ENCODE results near the gene LAMA5.

Gene LAMA5

DNA sequence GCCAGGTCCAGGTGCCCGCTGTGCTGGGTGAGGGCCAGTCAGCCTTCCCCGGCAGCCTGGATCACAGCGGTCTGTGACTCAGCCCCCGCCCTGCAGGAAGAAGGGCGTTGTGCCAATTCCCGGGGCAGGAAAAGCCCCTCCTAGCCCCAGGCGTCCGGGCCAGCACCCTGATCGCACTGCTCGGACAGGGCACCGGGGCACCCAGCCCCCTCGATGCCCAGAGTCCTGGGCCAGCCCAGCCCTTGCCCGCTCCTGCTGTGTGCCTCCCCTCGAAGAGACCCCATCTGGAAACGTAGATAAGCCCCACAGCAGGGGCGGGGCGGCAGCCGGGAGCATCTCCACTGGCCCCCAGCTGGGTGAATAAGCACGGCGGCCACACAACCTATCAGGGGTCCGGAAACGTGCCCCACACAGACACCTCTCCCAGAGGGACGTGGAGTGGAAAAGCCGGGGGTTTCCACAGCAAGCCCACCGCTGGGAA lies 9.9 kb downstream of the LAMA5 start:
- no peak for DNase-seq (ENCODE audit: low spot score)

DNA sequence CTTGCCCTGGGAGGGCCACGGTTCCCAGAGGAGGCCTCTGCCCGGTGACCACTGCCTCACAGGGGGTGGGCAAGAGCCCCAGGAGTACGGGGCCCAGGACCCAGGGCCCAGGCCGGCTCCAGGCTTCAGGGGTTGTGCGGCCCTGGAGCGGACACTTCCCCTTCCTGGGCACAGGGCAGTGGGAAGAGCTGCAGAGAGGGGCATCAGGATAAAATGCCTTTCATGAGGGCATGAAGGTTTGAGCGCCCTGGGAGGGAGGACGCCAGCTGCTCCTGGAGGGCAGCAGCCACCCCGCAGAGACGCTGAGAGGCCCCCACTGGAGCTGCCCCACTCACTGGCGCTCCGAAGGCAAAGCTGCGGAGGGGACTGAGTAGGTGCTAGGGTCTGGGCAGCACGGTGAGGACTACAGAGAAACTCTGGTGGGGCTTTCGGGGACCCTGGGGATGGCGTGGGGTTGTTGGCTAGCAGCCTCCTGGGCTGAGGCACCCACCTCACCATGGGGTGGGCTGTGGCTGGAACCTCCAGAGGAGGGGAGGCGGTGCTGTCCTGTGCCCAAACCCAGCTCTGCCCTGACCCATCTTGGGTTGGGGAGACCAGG lies 10.4 kb downstream of the LAMA5 start:
- no peak for DNase-seq (ENCODE audit: low spot score)

DNA sequence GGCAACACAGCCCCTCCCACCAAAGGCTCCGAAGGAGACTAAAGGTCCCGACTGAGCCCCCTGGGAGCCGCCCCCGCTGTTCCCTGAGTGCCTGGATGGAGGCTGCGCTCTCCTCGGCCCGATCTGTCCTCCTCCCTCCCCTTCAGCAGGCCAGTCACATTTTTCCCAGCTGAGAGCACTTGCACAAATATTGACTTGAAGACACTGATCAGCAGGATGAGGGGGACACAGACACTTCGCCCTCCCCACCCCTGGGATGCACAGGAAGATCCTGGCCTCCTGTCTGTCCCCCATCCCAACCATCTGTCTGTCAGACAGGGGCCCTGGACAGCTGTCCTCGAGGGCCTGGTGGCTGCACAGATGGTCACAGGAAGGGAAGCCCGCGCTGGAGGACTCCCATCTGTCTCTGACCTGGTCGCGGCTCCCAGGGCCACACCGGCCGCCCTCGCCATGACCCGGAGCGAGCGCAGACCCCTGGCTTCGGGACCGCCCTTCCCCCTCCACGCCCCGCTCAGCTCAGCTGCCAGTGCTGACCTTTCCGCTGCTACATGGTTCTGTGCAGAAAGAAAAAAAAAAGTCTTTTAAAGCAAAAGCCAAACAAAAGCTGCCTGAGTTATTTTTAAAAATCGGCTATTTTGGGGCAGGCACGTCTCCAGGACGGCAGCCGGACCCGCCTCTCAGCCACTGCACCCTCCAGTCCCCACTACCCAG lies 11.1 kb downstream of the LAMA5 start:
- DNase-seq (ENCODE audit: low spot score): no peak

DNA sequence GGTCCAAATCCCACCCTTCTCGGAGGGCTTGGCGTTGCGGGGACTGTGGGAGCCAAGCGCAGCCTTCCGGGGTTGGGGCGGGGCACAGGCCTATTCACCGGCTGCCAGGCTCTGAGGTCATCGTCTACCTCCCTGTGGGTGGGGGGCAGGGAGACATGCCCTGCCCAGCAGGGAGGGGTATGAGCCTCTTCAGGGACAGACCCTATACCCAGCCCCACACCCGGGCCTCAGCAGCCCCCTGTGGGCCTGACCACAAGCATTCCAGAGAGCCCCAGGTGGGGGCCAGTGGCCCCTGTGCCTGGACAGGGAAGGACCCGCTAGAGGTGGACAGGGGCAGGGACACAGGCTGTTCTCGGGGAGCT lies 11.6 kb downstream of the LAMA5 start:
- no peak for DNase-seq (ENCODE audit: low spot score)

DNA sequence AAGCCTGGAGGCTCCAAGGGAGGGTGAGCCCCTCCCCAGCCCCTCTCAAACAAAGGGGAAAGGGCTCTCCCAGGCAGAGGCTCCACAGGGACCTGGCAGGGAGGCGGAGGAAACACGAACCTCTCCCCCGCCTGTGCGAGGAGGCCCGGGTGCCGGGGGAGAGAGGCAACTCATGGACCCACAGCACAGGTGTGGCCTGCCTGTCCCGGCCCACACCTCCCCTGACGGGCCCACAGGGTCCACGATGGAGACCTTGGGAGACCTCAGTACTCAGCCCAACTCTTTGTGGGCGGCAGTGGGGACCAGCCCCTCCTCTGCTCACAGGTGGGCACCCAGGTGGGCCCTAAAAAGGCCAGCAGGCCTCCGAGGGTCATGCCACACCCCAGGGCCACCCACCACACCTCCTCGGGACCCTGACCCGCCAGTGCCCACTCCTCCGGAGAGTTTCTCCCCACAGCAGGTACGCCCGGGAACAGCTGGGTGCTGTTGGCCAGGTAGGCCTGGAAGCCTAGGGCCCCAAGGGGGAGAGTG lies 12.2 kb downstream of the LAMA5 start:
- DNase-seq (ENCODE audit: low spot score): no peak

DNA sequence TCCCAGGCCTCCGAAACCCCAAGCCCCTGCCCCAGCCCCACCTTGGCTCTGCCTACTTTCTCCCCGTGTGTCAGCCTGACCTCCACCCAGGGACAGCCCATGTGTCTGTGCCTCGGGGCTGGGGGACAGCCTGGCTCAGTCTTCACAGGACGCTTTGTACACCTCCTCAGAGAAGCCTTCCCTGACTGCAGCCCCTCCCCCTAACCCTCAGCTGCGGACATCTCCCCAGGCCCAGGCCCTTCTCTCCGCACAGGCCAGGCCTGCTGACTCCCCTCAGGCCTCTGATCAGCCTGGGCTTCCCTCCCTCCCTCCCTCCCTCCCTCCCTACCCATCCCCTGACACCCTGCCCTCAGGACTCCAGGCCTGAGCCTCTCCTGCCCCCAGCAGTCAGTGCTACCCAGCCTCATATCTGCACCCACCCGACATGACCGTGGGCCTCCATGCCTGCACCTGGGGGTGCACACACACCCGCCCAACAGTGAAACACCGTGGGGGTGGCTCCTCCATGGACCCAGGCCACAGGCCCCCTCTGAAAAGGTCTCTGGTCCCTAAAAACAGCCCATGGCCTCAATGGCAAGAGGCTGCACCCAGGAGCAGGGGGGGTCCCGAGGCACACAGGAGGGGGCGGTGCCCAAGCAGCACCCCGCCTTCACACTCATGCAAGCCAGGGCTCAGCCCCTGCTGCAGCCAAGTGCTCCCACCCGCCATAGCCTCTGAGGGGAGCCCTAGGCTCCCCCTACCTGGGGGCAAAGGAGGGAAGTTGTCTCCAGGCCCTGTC lies 12.9 kb downstream of the LAMA5 start:
- no peak for DNase-seq (ENCODE audit: low spot score)

DNA sequence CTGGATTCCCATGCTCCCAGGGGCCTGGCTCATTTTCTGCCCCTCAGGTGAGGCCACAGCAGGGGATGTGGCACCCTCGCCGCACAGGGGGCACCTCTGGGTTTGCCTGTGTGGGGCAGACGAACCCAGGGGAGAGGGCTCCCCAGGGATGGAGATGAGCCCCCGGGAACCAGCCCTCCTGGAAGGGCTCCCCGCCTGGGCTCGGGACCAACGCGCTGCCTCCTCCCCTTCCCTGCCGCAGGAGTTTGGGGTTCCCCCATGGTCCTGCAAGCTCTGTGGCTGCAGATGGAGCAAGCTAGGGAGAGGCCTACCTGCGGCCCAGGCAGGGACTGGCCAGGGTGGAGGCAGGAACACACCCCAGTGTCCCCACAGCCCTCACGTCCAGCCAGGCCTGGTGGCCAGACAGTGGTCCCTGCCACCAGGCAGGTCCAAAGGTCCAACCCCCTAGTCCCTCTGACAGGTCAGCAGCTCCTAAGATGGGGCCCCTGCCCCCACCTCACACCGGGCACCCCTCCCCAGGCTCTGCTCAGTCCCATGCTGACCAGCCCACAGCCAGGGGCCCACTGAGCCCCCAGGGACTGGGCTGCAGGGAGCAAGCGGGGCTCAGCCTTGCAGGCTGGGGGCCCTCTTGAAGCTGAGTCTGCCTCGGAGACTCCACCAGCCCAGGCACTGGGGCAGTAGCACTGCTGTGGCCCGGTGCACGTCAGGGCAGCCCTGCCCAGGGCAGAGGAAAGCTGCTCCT lies 13.7 kb downstream of the LAMA5 start:
- no peak for DNase-seq (ENCODE audit: low spot score)

DNA sequence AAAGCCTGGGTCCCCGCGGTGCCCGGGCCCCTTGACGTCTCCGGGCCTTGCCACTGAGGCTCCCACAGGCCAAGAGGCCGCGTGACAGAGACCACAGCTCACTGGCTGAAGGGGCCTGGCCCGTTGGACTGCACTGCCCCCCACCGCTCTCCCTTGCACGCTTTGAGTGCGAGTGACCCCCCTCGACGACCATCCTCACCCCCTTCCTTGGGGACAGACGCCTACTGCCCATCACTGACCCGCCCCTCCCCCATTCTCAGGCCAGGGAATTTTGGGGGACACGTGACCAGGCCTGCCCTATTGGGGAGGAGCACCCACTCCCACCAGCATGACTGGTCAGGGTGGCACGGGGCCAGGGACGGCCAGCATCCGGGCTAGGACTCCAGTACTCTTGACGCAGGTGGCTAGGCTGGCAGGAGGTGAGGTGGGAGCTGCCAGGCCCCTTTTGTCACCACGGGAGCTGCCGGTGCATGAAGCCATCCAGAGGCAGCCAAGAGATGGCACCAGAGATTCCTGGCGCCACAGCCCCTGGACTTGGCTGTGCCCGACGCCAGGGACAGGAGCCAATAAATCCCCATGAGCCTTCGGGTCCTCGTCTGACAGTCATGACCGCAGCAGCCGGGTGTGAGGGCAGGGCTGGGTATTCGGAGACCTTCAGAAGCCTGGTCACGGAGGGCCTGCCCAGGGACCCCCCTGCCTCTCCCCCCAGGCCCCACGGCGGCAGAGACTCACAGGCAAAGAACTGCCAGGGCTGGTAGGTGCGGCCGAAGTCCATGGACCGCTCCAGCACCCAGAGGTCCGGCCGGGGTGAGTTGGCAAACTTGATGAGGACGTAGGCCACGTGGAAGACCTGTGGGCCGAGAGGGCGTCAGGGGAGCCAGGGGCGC lies 14.5 kb downstream of the LAMA5 start:
- peak; percentile 31 for DNase-seq (ENCODE audit: low spot score)

DNA sequence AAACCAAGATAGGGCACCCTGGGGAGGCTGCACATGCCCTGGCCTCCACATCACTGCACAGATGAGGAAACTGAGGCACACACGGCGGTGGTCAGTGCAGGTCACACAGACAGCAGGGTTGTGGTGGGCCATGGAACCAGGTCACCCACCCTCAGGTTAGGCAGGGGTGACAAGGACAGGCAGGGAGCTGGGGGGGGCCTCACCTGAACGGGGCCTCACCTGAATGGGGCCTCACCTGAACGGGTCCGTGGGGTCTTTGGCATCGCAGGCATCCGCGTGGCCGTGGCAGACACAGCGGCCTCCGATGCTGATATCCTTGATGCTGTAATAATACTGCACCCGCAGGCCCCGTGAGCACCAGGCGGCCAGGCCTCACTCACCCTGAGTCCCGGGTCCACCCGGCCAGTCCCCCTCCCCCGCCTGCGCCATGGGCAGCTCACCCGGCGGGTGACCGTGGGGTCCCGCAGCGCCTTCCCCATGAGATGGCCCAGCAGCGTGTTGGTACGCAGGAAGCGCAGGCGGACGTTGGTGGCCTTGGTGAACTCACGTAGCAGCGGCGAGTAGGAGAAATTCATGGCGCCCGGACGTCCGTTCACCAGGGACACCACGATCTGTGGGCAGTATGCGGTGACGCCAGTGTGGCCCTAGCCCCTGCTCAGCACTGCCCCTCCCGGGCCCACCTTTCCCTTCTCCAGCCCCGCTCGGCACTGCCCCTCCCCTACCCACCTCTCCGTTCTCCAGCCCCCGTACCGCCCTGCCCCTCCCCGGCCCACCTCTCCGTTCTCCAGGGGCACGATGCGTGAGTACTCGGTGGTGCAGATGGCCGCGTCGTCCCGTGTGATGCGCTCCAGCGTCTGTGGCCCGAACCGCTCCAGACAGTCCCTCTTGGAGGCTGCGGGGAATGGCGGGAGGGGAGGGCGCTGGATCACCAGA lies 15.4 kb downstream of the LAMA5 start:
- DNase-seq (ENCODE audit: low spot score): no peak

DNA sequence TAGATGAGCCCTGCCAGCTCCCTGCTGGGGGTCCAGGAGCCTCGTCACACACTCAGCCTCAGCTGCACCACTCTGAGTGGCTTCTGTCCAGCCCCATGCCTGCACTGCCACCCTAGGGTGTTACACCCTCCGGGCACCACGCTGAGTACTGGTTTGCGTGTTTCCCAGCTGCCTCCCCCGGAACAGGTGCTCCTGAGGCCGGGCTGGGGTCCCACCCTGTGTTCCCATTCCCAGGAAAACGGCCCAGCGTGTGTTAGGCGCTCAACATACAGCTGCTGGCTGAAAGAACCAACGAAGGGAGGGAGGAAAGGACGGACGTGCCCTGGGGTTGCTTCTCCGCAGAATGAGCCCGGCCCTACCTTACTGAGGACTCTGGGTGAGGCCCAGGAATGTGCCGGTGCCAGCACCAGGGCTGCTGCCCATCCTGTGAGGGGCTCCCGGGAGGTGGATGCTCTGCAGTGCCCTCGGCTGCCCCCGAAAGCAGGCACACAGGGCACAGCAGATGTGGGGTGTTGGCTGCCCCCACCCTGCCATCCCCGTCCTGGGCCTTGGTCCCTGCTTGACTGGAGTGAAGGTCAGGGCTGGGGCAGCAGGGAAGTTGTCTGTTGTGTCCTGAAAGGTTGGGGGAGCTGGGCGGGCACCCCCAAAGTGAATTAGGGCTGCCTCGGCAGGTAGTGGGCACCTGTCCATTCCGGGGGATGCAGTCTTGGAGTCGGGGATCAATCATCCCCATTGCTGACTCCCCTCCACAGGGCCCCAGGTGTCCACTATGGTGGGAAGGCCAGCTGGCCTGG lies 16.3 kb downstream of the LAMA5 start:
- no peak for DNase-seq (ENCODE audit: low spot score)

DNA sequence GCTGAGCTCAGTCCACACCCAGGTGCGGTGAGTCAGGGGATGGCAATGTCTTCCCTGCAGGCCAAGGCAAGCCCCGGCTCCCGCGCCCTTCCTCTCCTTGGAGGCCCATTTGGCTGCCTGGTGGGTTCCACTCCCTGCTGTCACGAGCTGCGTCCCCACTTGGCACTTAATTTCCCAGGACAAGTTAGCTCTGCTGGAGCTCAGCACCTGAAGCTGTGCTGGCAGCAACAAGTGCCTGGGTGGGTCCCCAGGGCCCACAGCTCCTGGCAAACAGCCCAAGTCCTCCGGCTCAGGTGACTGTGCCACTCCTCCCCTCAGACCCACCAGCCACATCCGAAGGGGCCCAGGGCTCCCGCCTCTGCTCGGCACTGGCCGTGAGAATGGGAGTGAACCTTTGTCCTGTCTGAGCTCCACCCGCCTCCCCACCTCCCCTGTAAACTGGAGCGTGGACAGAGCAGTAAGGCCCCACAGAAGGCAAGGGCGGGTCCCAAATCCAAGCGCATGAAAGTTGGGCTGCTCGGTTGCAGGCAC lies 16.9 kb downstream of the LAMA5 start:
- peak; percentile 37 for DNase-seq (ENCODE audit: low spot score)

DNA sequence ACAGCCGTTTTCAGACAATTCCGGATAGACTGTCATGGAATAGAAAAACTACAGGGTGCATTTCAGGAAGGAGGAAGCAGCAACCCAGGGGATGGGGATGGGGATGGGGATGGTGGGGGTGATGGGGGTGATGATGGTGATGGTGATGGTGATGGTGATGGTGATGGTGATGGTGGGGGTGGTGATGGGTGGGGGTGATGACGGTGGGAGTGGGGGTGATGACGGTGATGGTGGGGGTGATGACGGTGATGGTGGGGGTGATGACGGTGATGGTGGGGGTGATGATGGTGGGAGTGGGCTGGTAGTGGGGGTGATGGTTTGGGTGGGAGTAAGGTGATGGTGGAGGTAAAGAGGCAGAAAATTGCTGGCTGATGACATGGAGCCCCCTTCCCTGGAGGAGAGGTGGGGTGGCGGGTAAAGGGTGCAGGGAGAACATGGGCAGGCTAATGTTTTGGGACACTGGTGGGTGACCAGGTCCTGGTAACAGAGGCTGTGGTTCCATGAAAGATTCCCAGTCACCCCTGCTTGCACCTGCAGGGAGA lies 17.5 kb downstream of the LAMA5 start:
- no peak for DNase-seq (ENCODE audit: low spot score)

DNA sequence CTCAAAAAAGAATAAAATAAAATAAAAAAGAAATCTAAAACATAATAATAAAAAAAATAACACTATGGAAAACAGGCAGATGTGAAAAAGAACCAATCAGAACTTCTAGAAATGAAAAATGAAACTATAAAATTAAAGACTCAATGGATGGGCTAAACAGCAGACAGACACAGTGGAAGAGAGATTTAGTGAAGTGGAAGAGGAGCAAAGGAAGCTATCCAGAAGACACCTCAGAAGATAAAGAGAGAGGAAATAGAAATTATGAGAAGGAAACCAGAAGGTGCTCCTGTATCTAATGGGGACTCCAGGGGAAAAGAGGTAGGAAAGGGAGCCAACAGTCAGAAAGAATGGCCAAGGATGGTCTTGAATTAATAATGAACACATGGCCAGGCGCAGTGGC lies 18.5 kb downstream of the LAMA5 start:
- no peak for DNase-seq (ENCODE audit: low spot score)

DNA sequence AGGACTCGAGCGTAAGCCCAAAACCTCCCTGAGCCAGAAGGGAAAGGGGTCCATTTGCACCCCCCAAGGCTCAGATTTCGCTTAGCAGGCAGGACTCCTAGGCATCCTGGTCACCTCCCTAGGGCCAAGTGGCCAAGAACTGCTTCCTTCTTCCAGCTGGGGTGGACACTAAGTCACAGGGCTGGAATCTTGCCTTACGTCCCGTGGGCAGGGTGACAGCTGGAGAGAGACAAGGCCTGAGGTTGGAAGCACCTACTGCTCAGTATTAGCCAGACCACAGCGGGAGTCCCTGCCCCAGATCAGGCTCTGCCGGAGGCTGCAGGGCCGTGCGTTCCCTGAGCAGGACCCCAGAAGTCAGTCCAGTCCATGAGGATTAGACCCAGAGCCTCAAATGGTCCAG lies 19.7 kb downstream of the LAMA5 start:
- no peak for DNase-seq (ENCODE audit: low spot score)

DNA sequence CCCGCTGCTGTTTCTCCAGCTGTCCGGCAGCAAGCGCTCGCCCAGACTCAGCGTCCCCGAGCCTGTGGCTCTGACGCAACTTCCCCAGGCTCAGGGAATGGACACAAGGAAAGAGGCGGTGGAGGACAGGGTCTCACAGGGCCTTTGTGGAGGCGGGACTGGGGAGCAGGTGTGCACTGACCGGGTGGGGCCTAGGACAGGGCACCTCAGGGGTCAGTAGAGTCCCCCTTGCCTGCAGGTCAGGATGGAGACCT lies 20.0 kb downstream of the LAMA5 start:
- no peak for DNase-seq (ENCODE audit: low spot score)

DNA sequence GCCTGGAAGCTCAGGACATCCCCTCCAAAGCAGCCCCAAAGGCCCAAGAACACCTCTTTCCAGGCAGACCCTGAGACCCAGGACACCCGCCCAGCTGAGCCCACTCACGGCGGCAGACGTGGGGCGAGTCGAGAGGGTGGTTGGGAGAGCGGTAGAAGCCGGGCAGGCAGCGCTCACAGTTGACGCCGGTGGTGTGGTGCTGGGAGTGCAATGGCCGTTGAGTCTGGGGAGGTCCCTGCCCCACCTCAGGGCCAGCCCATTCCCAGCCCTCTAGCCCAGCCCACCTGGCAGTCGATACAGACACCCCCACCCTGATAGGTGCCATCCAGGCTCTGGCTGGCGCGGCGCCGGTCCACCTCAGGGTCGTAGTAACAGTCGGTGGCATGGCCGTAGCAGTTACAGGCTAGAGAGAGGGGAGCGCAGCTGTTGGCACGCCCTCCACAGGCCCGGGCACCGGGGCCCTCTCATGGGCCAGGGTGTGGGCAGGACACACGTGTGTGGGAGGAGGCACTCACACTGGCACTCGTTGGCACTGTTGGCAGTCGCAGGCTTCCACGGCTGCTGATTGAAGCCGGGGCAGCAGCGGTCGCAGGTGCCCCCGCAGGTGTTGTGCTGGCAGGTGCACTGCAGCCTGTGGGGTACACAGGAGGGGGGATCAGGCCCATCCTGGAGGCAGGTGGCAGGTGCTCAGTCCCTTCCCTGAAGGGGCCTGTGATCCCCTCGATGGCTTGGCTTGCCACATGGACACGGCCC lies 20.5 kb downstream of the LAMA5 start:
- no peak for DNase-seq (ENCODE audit: low spot score)

DNA sequence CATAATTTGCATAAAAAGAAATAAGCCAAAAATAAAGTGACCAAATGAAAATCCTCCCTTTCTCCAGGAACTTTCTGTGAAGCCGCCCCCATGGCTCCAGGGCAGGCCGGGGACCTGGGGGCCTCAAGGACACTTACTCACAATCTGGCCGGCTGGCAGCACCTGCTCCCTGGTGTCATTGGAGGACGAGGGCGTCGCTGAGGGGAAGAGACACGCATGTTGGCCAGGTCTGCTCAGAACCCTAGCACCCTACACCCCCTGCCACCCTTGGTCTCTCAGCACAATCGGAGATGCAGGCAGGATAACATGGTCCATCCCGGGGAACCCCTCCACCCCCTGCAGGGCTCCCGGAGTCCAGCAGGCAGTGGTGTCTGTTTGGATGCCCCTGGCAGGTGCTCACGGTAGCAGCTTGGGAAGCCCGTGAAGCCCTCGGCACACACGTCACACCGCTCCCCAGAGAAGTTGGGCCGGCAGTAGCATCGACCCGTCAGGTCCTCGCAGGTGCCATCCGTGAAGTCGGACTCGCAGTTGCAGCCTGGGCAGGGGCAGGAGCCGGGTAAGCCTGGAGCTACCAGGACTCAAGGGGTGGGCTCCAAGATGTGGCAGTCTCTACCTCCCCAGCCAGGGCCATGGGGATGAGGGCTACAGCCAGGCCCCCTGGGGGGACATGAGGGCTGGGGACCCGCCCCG lies 21.3 kb downstream of the LAMA5 start:
- DNase-seq (ENCODE audit: low spot score): no peak

DNA sequence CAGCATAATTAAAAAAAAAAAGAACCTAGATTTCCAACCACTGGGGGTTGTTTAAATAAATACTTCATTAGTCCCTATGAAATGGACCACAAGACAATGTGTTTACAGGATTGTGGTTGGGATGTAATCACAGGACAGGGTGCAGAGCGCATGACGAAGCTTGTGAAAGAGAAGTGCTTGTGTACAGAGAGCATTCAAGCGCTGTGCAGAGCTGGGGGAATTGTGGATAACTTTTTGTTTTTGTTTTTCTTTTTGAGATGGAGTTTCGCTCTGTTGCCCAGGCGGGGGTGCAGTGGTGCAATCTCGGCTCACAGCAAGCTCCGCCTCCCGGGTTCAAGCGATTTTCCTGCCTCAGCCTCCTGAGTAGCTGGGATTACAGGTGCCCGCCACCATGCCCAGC lies 22.3 kb downstream of the LAMA5 start:
- DNase-seq (ENCODE audit: low spot score): no peak

All from iPS-NIHi11 (cell line).